Measurements from ENCODE around the gene RALGPS1.
A peak's percentile ranks its signal among the peaks of the same experiment; 100 is the strongest.

RALGPS1 gene

GRCh38 chr9:126934441-126934840 lies 19.9 kb downstream of the RALGPS1 start:
- TF ChIP-seq, protein P1, sequence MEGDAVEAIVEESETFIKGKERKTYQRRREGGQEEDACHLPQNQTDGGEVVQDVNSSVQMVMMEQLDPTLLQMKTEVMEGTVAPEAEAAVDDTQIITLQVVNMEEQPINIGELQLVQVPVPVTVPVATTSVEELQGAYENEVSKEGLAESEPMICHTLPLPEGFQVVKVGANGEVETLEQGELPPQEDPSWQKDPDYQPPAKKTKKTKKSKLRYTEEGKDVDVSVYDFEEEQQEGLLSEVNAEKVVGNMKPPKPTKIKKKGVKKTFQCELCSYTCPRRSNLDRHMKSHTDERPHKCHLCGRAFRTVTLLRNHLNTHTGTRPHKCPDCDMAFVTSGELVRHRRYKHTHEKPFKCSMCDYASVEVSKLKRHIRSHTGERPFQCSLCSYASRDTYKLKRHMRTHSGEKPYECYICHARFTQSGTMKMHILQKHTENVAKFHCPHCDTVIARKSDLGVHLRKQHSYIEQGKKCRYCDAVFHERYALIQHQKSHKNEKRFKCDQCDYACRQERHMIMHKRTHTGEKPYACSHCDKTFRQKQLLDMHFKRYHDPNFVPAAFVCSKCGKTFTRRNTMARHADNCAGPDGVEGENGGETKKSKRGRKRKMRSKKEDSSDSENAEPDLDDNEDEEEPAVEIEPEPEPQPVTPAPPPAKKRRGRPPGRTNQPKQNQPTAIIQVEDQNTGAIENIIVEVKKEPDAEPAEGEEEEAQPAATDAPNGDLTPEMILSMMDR (IDR thresholded peaks at IDR 0.05; ENCODE audit: low read depth, low read length), result no peak
- no peak overlapping the region for H3K4me3 ChIP-seq (replicated peaks in 1 of 2; ENCODE audit: low read depth in 2 of 2, low read length in 2 of 2)
- no peak for DNase-seq (ENCODE audit: low read depth in 2 of 2)

DNA sequence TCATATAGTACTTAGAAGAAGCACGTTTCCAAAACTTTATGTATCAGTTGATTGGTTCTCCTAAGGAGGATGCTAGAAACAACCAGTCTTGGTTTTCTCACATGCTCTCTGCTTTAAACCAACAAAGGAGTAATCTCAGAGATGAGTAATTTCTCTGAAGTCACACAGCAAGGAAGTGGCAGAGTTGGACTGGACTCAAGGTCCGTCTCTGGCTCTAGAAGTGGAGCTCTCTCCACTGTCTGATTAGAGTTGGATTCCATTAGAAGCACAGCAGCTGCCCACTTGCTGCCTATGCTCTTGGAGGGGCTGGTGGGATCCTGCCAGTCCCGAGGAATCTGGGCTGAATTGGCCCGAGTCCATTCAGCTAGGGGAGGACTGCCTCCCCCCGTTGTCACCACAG lies 21.0 kb downstream of the RALGPS1 start:
- peak; percentile 27 to 43 for DNase-seq (ENCODE audit: low read depth in 2 of 2)

GRCh38 chr9:126937444-126937843 lies 22.9 kb downstream of the RALGPS1 start:
- no peak for DNase-seq (ENCODE audit: low read depth in 2 of 2)
- TF ChIP-seq, protein P1 (IDR thresholded peaks at IDR 0.05; ENCODE audit: low read depth, low read length), result no peak
- H3K4me3 ChIP-seq (replicated peaks in 1 of 2; ENCODE audit: low read depth in 2 of 2, low read length in 2 of 2), result no peak overlapping the region

More for the DNA sequence above, 21.0 kb downstream of the RALGPS1 start:
- TF ChIP-seq, protein P1 (IDR thresholded peaks at IDR 0.05; ENCODE audit: low read depth, low read length), result no peak
- H3K4me3 ChIP-seq (replicated peaks in 1 of 2; ENCODE audit: low read depth in 2 of 2, low read length in 2 of 2), result no peak overlapping the region

GRCh38 chr9:126938327-126938726 lies 23.7 kb downstream of the RALGPS1 start:
- DNase-seq (ENCODE audit: low read depth in 2 of 2), result no peak
- TF ChIP-seq, protein P1 (IDR thresholded peaks at IDR 0.05; ENCODE audit: low read depth, low read length), result no peak
- H3K4me3 ChIP-seq (replicated peaks in 1 of 2; ENCODE audit: low read depth in 2 of 2, low read length in 2 of 2), result no peak overlapping the region

GRCh38 chr9:126939821-126940221 lies 25.2 kb downstream of the RALGPS1 start:
- no peak overlapping the region for H3K4me3 ChIP-seq (replicated peaks in 1 of 2; ENCODE audit: low read depth in 2 of 2, low read length in 2 of 2)
- TF ChIP-seq, protein P1 (IDR thresholded peaks at IDR 0.05; ENCODE audit: low read depth, low read length), result no peak
- DNase-seq (ENCODE audit: low read depth in 2 of 2), result no peak

- TF ChIP-seq, protein P1 (IDR thresholded peaks at IDR 0.05; ENCODE audit: low read depth, low read length), result no peak
- DNase-seq (ENCODE audit: low read depth in 2 of 2), result no peak
- H3K4me3 ChIP-seq (replicated peaks in 1 of 2; ENCODE audit: low read depth in 2 of 2, low read length in 2 of 2), result no peak overlapping the region
These were observed 27.8 kb downstream of the RALGPS1 start for GRCh38 chr9:126942399-126942798.

DNA sequence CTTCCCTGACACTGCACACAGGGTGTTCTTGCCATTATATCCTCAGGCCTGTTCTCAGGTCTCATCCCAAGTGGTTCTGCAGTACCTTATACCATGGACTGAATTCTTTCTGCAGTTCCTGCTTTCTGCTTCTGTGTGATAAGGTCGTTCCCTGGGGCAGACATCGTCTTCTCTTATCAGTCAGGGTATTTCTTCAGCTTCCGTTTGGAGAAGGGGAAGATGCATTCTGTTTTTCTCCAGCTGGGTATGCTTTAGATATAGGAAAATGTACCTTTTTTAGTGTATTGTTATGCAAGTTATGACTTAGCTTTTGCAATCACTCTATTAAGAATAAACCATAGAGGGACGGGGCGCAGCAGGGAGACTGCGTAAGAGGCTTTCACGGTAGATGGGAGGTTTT lies 31.1 kb downstream of the RALGPS1 start:
- TF ChIP-seq, protein P1 (IDR thresholded peaks at IDR 0.05; ENCODE audit: low read depth, low read length), result no peak
- peak in 1 of 2 donors; percentile 30 for DNase-seq (ENCODE audit: low read depth in 2 of 2)
- H3K4me3 ChIP-seq (replicated peaks in 1 of 2; ENCODE audit: low read depth in 2 of 2, low read length in 2 of 2), result no peak overlapping the region
